ENCODE data around the gene GPR107.

The GPR107 gene

GRCh38 chr9:130159057-130159456 lies 105.4 kb downstream of the GPR107 start:
- TF ChIP-seq RARB (CRISPR knock-in tag; IDR thresholded peaks at IDR 0.05) (no peak), ESRRG (CRISPR knock-in tag; IDR thresholded peaks at IDR 0.05) (no peak), ISL1 (CRISPR knock-in tag; IDR thresholded peaks at IDR 0.05) (no peak)
- no peak for ATAC-seq

- TF ChIP-seq RARB (CRISPR knock-in tag; IDR thresholded peaks at IDR 0.05) (no peak), POU6F1 (CRISPR knock-in tag; IDR thresholded peaks at IDR 0.05; ENCODE audit: borderline replicate concordance, low read depth) (no peak), TSHZ2 (CRISPR knock-in tag; IDR thresholded peaks at IDR 0.05) (no peak), PATZ1 (CRISPR knock-in tag; IDR thresholded peaks at IDR 0.05; ENCODE audit: borderline replicate concordance) (no peak), ARNTL (CRISPR knock-in tag; IDR thresholded peaks at IDR 0.05; ENCODE audit: borderline replicate concordance, low read depth) (no peak), GLIS3 (CRISPR knock-in tag; IDR thresholded peaks at IDR 0.05) (no peak), TOX (CRISPR knock-in tag; IDR thresholded peaks at IDR 0.05; ENCODE audit: borderline replicate concordance) (no peak), CREB5 (CRISPR knock-in tag; IDR thresholded peaks at IDR 0.05; ENCODE audit: low read depth) (no peak), CSDC2 (CRISPR knock-in tag; IDR thresholded peaks at IDR 0.05) (no peak), ZNF565 (CRISPR knock-in tag; conservative IDR thresholded peaks at IDR 0.05; ENCODE audit: low read depth) (no peak), ZNF8 (CRISPR knock-in tag; IDR thresholded peaks at IDR 0.05) (no peak), ESRRG (CRISPR knock-in tag; IDR thresholded peaks at IDR 0.05) (no peak), TCF4 (CRISPR knock-in tag; IDR thresholded peaks at IDR 0.05; ENCODE audit: borderline replicate concordance) (no peak), PPARA (CRISPR knock-in tag; IDR thresholded peaks at IDR 0.05; ENCODE audit: borderline replicate concordance) (no peak), ZFP30 (CRISPR knock-in tag; IDR thresholded peaks at IDR 0.05) (no peak), ZC3H10 (CRISPR knock-in tag; IDR thresholded peaks at IDR 0.05) (no peak), OSR1 (CRISPR knock-in tag; IDR thresholded peaks at IDR 0.05) (no peak)
- no peak for ATAC-seq
Measured at GRCh38 chr9:130159915-130160670, 106.4 kb downstream of the GPR107 start.

GRCh38 chr9:130160862-130161470 lies 107.3 kb downstream of the GPR107 start:
- no peak for ATAC-seq
- TF ChIP-seq TCF4 (CRISPR knock-in tag; IDR thresholded peaks at IDR 0.05; ENCODE audit: borderline replicate concordance) = no peak
- TF ChIP-seq ZNF565 (CRISPR knock-in tag; conservative IDR thresholded peaks at IDR 0.05; ENCODE audit: low read depth) = no peak
- no peak for TF ChIP-seq POU6F1 (CRISPR knock-in tag; IDR thresholded peaks at IDR 0.05; ENCODE audit: borderline replicate concordance, low read depth)
- no peak for TF ChIP-seq GLIS3 (CRISPR knock-in tag; IDR thresholded peaks at IDR 0.05)
- TF ChIP-seq ZNF8 (CRISPR knock-in tag; IDR thresholded peaks at IDR 0.05) = no peak
- TF ChIP-seq ISL1 (CRISPR knock-in tag; IDR thresholded peaks at IDR 0.05) = no peak
- no peak for TF ChIP-seq RARB (CRISPR knock-in tag; IDR thresholded peaks at IDR 0.05)
- no peak for TF ChIP-seq ZC3H10 (CRISPR knock-in tag; IDR thresholded peaks at IDR 0.05)
- no peak for TF ChIP-seq ZFP30 (CRISPR knock-in tag; IDR thresholded peaks at IDR 0.05)
- no peak for TF ChIP-seq CSRNP3 (CRISPR knock-in tag; IDR thresholded peaks at IDR 0.05)
- no peak for TF ChIP-seq ZNF70 (CRISPR knock-in tag; IDR thresholded peaks at IDR 0.05)
